Measurements from ENCODE around the gene FRMD3.

- TF ChIP-seq, protein P1, sequence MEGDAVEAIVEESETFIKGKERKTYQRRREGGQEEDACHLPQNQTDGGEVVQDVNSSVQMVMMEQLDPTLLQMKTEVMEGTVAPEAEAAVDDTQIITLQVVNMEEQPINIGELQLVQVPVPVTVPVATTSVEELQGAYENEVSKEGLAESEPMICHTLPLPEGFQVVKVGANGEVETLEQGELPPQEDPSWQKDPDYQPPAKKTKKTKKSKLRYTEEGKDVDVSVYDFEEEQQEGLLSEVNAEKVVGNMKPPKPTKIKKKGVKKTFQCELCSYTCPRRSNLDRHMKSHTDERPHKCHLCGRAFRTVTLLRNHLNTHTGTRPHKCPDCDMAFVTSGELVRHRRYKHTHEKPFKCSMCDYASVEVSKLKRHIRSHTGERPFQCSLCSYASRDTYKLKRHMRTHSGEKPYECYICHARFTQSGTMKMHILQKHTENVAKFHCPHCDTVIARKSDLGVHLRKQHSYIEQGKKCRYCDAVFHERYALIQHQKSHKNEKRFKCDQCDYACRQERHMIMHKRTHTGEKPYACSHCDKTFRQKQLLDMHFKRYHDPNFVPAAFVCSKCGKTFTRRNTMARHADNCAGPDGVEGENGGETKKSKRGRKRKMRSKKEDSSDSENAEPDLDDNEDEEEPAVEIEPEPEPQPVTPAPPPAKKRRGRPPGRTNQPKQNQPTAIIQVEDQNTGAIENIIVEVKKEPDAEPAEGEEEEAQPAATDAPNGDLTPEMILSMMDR (conservative IDR thresholded peaks at IDR 0.05; ENCODE audit: low read depth, low read length), result no peak
- no peak for TF ChIP-seq EZH2 (IDR thresholded peaks at IDR 0.05; ENCODE audit: low read length, unreplicated experiment)
These were observed 53.2 kb downstream of the FRMD3 start for GRCh38 chr9:83484990-83485389.
